Body of pancreas (tissue), 4 donors: ENCODE data around the gene TBL2.

Experiments
- POLR2A ChIP-seq, 3 donors: fragments of 450-650 bp; IDR thresholded peaks; one replicate each; pipeline ENCODE4 v1.6.1; 2016; ENCODE audit warnings: antibody characterized with exemption in 3 of 3, mild to moderate bottlenecking in 2 of 3
- TF ChIP-seq, protein P1 (sequence below), 7 experiments: fragments of 450-650 bp in 4 of 7; fragments of 200-600 bp in 3 of 7; sonication (generic) in 3 of 7; IDR thresholded peaks; one replicate each; pipeline ENCODE4 v1.5.1; 2016 to 2019; ENCODE audit warnings: antibody characterized with exemption in 7 of 7

GRCh38 chr7:73572767-73573186, 5.6 kb downstream of the TBL2 start:
- TF ChIP-seq, protein P1, sequence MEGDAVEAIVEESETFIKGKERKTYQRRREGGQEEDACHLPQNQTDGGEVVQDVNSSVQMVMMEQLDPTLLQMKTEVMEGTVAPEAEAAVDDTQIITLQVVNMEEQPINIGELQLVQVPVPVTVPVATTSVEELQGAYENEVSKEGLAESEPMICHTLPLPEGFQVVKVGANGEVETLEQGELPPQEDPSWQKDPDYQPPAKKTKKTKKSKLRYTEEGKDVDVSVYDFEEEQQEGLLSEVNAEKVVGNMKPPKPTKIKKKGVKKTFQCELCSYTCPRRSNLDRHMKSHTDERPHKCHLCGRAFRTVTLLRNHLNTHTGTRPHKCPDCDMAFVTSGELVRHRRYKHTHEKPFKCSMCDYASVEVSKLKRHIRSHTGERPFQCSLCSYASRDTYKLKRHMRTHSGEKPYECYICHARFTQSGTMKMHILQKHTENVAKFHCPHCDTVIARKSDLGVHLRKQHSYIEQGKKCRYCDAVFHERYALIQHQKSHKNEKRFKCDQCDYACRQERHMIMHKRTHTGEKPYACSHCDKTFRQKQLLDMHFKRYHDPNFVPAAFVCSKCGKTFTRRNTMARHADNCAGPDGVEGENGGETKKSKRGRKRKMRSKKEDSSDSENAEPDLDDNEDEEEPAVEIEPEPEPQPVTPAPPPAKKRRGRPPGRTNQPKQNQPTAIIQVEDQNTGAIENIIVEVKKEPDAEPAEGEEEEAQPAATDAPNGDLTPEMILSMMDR (IDR thresholded peaks at IDR 0.05) = no peak
- TF ChIP-seq POLR2A (IDR thresholded peaks at IDR 0.05) = no peak
